DOHH2 (cell line): ENCODE results near the gene CNGA4.

Experiments used
- CTCF ChIP-seq: fragments of 200-600 bp; sonication (generic); IDR thresholded peaks from one replicate; pipeline ENCODE4 v1.5.1; 2014; ENCODE audit warnings: antibody characterized with exemption, mild to moderate bottlenecking, low read depth, low read length; ENCODE audit not compliant: poor library complexity, severe bottlenecking
- EZH2phosphoT487 ChIP-seq: fragments of 200-600 bp; sonication (generic); IDR thresholded peaks from 2 replicates; pipeline ENCODE4 v1.6.1; 2017; ENCODE audit warnings: borderline replicate concordance, mild to moderate bottlenecking, antibody characterized with exemption, low read length, moderate library complexity, mixed read lengths

DNA sequence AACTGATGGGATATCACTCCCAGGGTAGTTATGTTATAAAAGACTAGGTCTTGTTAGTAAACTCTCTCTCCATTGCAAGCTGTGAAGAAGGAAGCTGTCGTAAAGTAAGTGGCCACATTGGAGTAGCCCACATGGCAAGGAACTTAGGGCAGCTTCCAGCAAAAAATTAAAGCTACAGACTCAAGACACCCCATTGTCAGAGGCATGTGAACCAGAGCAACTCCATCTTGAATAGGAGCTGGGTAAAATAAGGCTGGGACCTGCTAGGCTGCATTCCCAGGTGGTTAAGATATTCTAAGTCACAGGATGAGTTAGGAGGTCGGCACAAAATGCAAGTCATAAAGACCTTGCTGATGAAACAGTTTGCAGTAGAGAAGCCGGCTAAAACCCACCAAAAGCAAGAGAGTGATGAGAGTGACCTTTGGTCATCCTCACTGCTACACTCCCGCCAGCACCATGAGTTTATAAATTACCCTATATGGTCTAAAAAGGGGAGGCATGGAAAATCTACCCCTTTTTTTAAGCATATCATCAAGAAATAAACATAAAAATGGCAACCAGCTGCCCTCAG, 44.6 kb downstream of the CNGA4 start:
- TF ChIP-seq CTCF (no peak), EZH2phosphoT487 (no peak)
